Lower leg skin (tissue), 4 donors: Measurements from ENCODE around the gene JAK2. TPM values are rescaled to one million over a fixed set of nuclear protein-coding genes. Genes with fewer than 3 reads are reported as not detected.
"Not testable (repeated sequence)": the region's sequence is repeated elsewhere in the genome, so short reads cannot be mapped to it uniquely, and the experiment has no call there.

ENCODE experiments used
- DNase-seq, 2 donors: peaks; one replicate each; pipeline ENCODE4 v3.0.0-alpha.2; 2019; ENCODE audit warnings: low spot score in 2 of 2
- H3K4me3 ChIP-seq: fragments of 200-600 bp; sonication (generic); 2 replicates; pipeline ENCODE4 v1.5.1; 2017; ENCODE audit warnings: mild to moderate bottlenecking, low read depth; ENCODE audit not compliant: poor library complexity, severe bottlenecking
- CTCF ChIP-seq, 3 donors: fragments of 450-650 bp; IDR thresholded peaks; one replicate each; pipeline ENCODE4 v1.5.1; 2016; ENCODE audit warnings: antibody characterized with exemption in 3 of 3, mild to moderate bottlenecking in 3 of 3, moderate library complexity in 2 of 3
- POLR2A ChIP-seq, 2 donors: fragments of 450-650 bp; IDR thresholded peaks; one replicate each; pipeline ENCODE4 v1.6.1; 2016 to 2017; ENCODE audit warnings: antibody characterized with exemption in 2 of 2, mild to moderate bottlenecking in 1 of 2, moderate library complexity in 1 of 2
- WGBS, 2 donors: methylation state at CpG; one replicate each; pipeline ENCODE4 v1.1.5; 2018; 5-methylcytosine and 5-hydroxymethylcytosine counted together
- intact Hi-C: fragments of 100-400 bp; cut with DNase I; formaldehyde crosslinking; loops from one replicate; pipeline ENCODE4 v1.15.0; 2023; ENCODE audit warnings: low total_unique reads
- total RNA-seq, 4 donors: library from RNA; depleted of rRNA; stranded (reverse); fragments of >200 nt; gene quantifications; one replicate each; pipeline ENCODE4 v1.1.0, GENCODE V29; 2016

The JAK2 gene
- total RNA-seq, 4 donors from 2014 or later: 24.1 to 46.2 (median 34.4) TPM

- DNase-seq: no peak
- no peak for TF ChIP-seq CTCF (IDR thresholded peaks at IDR 0.05)
- no peak for TF ChIP-seq POLR2A (IDR thresholded peaks at IDR 0.05)
- intact Hi-C loops: no loop called here
- H3K4me3 ChIP-seq: no peak overlapping the region
Measured at GRCh38 chr9:5008202-5008601, 23.1 kb downstream of the JAK2 start.

- no peak overlapping the region for H3K4me3 ChIP-seq
- TF ChIP-seq POLR2A (IDR thresholded peaks at IDR 0.05): no peak
- TF ChIP-seq CTCF (IDR thresholded peaks at IDR 0.05): no peak
- intact Hi-C loops: no loop called here
- DNase-seq: peak in 1 of 2 donors; percentile 20
Measured at GRCh38 chr9:5013374-5013773, 28.3 kb downstream of the JAK2 start.

GRCh38 chr9:5015934-5016333 lies 30.9 kb downstream of the JAK2 start:
- H3K4me3 ChIP-seq: no peak overlapping the region
- WGBS, 2 donors: 88 to 93% methylated on average over 5 of the region's 5 CpGs
- no peak for DNase-seq
- TF ChIP-seq CTCF (IDR thresholded peaks at IDR 0.05) (no peak), POLR2A (IDR thresholded peaks at IDR 0.05) (no peak)
- intact Hi-C loops: no loop called here

- intact Hi-C loops: loop anchor here (5.0 kb wide), 1 partner anchor 1712 kb away; no protein-coding TSS in a partner anchor
- no peak for TF ChIP-seq CTCF (IDR thresholded peaks at IDR 0.05)
- TF ChIP-seq POLR2A (IDR thresholded peaks at IDR 0.05): no peak
- DNase-seq: peak in 1 of 2 donors; percentile 30
- 85 to 93% methylated on average over 3 of the region's 3 CpGs for WGBS, 2 donors
- no peak overlapping the region for H3K4me3 ChIP-seq
Measured at GRCh38 chr9:5025416-5025815, 40.3 kb downstream of the JAK2 start.

- DNase-seq, intact Hi-C loops, H3K4me3 ChIP-seq: not testable (repeated sequence)
- 96 to 99% methylated on average over 19 of the region's 19 CpGs for WGBS, 2 donors
Measured at GRCh38 chr9:5031941-5032340, 46.9 kb downstream of the JAK2 start.

- DNase-seq: no peak
- WGBS, 2 donors: 95 to 97% methylated on average over 46 to 47 of the region's 47 CpGs
- H3K4me3 ChIP-seq: no peak overlapping the region
- no peak for TF ChIP-seq POLR2A (IDR thresholded peaks at IDR 0.05)
- TF ChIP-seq CTCF (IDR thresholded peaks at IDR 0.05): no peak
- intact Hi-C loops: no loop called here
Measured at GRCh38 chr9:5040730-5041389, 55.8 kb downstream of the JAK2 start.
